PC-9 (cell line): ENCODE data around the gene BAX. TPM values are rescaled to one million over a fixed set of nuclear protein-coding genes. Genes with fewer than 3 reads are reported as not detected.

Source experiments
- BruUV-seq: library from RNA; stranded (reverse); fragments of 400-500 nt; replicated peaks from 2 replicates; lab custom pipeline; 2021; lab: Mats Ljungman, UMichigan
- CTCF ChIA-PET: fragments of 300-600 bp; sonication (Branson Sonifier 250); formaldehyde crosslinking; loops from one replicate; lab custom pipeline; 2022; ENCODE audit warnings: antibody characterized with exemption; lab: Charles Lee
- POLR2A ChIA-PET: fragments of 300-600 bp; sonication (Branson Sonifier 250); formaldehyde crosslinking; loops from one replicate; lab custom pipeline; 2022; ENCODE audit warnings: antibody characterized with exemption; ENCODE audit not compliant: unreplicated experiment; lab: Charles Lee
- DNase-seq, 2 experiments: peaks; one replicate each; pipeline versions ENCODE4 v3.0.0 to v3.0.0-alpha.2; 2015 to 2022; ENCODE audit warnings: mixed read lengths in 1 of 2
- H2AFZ ChIP-seq: fragments of 200-600 bp; sonication (generic); 2 replicates; pipeline ENCODE4 v1.8.1; 2017; ENCODE audit warnings: antibody characterized with exemption
- H3F3A ChIP-seq: fragments of 200-600 bp; sonication (generic); 2 replicates; pipeline ENCODE4 v1.8.1; 2017; ENCODE audit warnings: antibody characterized with exemption, mild to moderate bottlenecking, low read depth; ENCODE audit not compliant: insufficient read depth
- H3K27ac ChIP-seq: fragments of 200-600 bp; sonication (generic); 2 replicates; pipeline ENCODE4 v1.6.1; 2016; ENCODE audit warnings: mixed run types
- H3K27me3 ChIP-seq: fragments of 200-600 bp; sonication (generic); 2 replicates; pipeline ENCODE4 v1.6.1; 2016; ENCODE audit warnings: low read depth, mixed run types; ENCODE audit not compliant: insufficient read depth
- H3K36me3 ChIP-seq: fragments of 200-600 bp; sonication (generic); 2 replicates; pipeline ENCODE4 v1.6.1; 2016; ENCODE audit warnings: low read depth, mixed run types
- H3K4me1 ChIP-seq: fragments of 200-600 bp; sonication (generic); replicated peaks from 2 replicates; pipeline ENCODE4 v1.6.1; 2016; ENCODE audit warnings: mixed run types; ENCODE audit not compliant: insufficient read depth
- H3K4me2 ChIP-seq: fragments of 200-600 bp; sonication (generic); 2 replicates; pipeline ENCODE4 v1.6.1; 2017; ENCODE audit warnings: mixed run types
- H3K4me3 ChIP-seq: fragments of 200-600 bp; sonication (generic); 2 replicates; pipeline ENCODE4 v1.6.1; 2016; ENCODE audit warnings: mixed run types
- H3K79me2 ChIP-seq: fragments of 200-600 bp; sonication (generic); 2 replicates; pipeline ENCODE4 v1.6.1; 2017; ENCODE audit warnings: low read depth, mixed run types
- H3K9me2 ChIP-seq: fragments of 200-600 bp; sonication (generic); 2 replicates; pipeline ENCODE4 v1.8.1; 2017; ENCODE audit warnings: mild to moderate bottlenecking; ENCODE audit not compliant: insufficient read depth
- H3K9me3 ChIP-seq: fragments of 200-600 bp; sonication (generic); 2 replicates; pipeline ENCODE4 v1.8.1; 2016; ENCODE audit warnings: low read depth; ENCODE audit not compliant: insufficient read depth
- H4K20me1 ChIP-seq: fragments of 200-600 bp; sonication (generic); 2 replicates; pipeline ENCODE4 v1.8.1; 2017; ENCODE audit not compliant: insufficient read depth
- EZH2 ChIP-seq: fragments of 200-600 bp; sonication (generic); IDR thresholded peaks from 2 replicates; pipeline ENCODE4 v1.8.0; 2017; ENCODE audit warnings: antibody characterized with exemption, low read depth
- intact Hi-C: fragments of 100-400 bp; cut with micrococcal nuclease; formaldehyde crosslinking; loops from one replicate; pipeline ENCODE4 v1.10.0; 2022; ENCODE audit not compliant: unreplicated experiment
- total RNA-seq: library from RNA; stranded (reverse); gene quantifications from 2 replicates; pipeline ENCODE4 v1.2.3, GENCODE V29; 2021
- TF ChIP-seq, protein P1 (sequence below): fragments of 200-600 bp; sonication (generic); conservative IDR thresholded peaks from 2 replicates; pipeline ENCODE4 v1.6.1; 2017; ENCODE audit warnings: mixed run types, antibody characterized with exemption, mild to moderate bottlenecking, moderate library complexity

BAX gene
- total RNA-seq, 1 experiment from 2014 or later, result 140 TPM

DNA sequence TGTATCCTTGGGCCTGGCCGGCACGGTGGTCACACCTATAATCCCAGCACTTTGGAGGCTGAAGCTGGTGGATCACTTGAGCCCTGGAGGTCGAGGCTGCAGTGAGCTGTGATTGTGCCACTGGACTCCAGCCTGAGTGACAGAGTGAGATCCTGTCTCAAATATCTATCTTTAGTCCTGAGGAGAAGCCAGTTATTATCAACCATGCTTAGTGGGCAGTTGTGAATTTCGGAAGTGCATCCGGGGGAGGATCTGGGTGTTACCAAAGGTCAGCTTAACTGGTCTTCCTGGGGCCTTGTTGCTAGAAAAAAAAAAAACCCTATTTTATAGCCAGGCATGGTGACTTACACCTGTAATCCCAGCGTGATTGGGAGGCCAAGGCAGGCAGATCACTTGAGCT, 11.6 kb upstream of the BAX start:
- no peak for TF ChIP-seq EZH2
- TF ChIP-seq, protein P1, sequence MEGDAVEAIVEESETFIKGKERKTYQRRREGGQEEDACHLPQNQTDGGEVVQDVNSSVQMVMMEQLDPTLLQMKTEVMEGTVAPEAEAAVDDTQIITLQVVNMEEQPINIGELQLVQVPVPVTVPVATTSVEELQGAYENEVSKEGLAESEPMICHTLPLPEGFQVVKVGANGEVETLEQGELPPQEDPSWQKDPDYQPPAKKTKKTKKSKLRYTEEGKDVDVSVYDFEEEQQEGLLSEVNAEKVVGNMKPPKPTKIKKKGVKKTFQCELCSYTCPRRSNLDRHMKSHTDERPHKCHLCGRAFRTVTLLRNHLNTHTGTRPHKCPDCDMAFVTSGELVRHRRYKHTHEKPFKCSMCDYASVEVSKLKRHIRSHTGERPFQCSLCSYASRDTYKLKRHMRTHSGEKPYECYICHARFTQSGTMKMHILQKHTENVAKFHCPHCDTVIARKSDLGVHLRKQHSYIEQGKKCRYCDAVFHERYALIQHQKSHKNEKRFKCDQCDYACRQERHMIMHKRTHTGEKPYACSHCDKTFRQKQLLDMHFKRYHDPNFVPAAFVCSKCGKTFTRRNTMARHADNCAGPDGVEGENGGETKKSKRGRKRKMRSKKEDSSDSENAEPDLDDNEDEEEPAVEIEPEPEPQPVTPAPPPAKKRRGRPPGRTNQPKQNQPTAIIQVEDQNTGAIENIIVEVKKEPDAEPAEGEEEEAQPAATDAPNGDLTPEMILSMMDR, result no peak
- no peak overlapping the region for H3K4me2 ChIP-seq
- H3K27ac ChIP-seq, result no peak overlapping the region
- H3K79me2 ChIP-seq, result no peaks in the 10 kb centered on the region
- no peaks in the 10 kb centered on the region for H3K9me3 ChIP-seq
- intact Hi-C loops, result no loop called here
- H4K20me1 ChIP-seq, result no peaks in the 10 kb centered on the region
- no peaks in the 10 kb centered on the region for H3K9me2 ChIP-seq
- no peak overlapping the region for H3K4me3 ChIP-seq
- no peak for DNase-seq
- H2AFZ ChIP-seq, result no peak overlapping the region
- H3K27me3 ChIP-seq, result no peaks in the 10 kb centered on the region
- ChIA-PET CTCF (no interaction called here), POLR2A (interaction anchor here (0.7 kb wide), 1 partner anchor 19 kb away, joined by 9 read pairs; no protein-coding TSS in a partner anchor)
- H3K36me3 ChIP-seq, result no peaks in the 10 kb centered on the region
- H3K4me1 ChIP-seq, result no peaks in the 10 kb centered on the region
- no TSS peak for BruUV-seq
- peaks cover 11% of the 10 kb centered on the region for H3F3A ChIP-seq

DNA sequence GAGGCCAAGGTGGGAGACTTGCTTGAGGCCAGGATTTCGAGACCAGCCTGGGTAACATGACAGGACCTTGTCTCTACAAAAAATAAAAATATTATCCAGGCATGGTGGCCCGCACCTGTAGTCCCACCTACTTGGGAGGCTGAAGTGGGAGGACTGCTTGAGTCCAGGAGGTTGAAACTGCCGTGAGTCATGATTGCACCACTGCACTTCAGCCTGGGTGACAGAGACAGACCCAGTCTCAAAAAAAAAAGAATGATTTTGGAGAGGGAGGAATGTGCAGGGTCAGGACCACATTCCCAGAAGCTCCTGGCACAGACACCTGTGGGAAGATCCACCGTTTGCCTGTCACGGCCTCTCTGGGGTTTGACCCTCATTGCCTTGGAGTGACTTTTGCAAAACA, 9.3 kb upstream of the BAX start:
- ChIA-PET POLR2A (no interaction called here), CTCF (interaction anchor here (0.6 kb wide), 1 partner anchor 19 kb away, joined by 3 read pairs; no protein-coding TSS in a partner anchor)
- Histone ChIP-seq H3K27me3 (no peaks in the 10 kb centered on the region), H3K27ac (no peak overlapping the region), H3K4me2 (no peak overlapping the region), H4K20me1 (no peaks in the 10 kb centered on the region), H3K79me2 (no peaks in the 10 kb centered on the region), H3K9me2 (no peaks in the 10 kb centered on the region), H3K9me3 (no peaks in the 10 kb centered on the region), H3K36me3 (no peaks in the 10 kb centered on the region), H3K4me1 (no peaks in the 10 kb centered on the region), H3F3A (peaks cover 11% of the 10 kb centered on the region; the same call in 1 of the 2 replicates), H3K4me3 (no peak overlapping the region), H2AFZ (no peak overlapping the region)
- no TSS peak for BruUV-seq
- DNase-seq, result no peak
- TF ChIP-seq EZH2, result no peak
- TF ChIP-seq, protein P1, result no peak
- intact Hi-C loops, result no loop called here

DNA sequence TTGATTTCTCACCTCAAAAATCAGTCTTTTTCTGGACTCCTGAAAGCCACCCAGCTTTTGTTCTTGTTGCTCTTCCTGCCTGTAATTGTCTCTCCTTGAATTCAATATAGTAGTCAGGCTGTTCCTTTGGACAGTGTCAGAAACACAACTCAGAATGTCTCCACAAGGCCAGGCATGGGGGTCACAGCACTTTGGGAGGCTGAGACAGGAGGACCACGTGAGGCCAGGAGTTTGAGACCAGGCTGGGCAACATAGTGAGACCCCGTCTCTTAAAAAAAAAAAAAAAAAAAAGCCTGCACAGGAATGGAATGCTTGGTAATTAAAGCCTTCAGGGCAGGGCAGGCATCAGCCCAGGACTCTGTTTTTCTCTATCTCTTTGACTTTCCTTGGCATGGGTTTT, 8.9 kb upstream of the BAX start:
- Histone ChIP-seq H3K79me2 (no peaks in the 10 kb centered on the region), H3K9me2 (no peaks in the 10 kb centered on the region), H2AFZ (no peak overlapping the region), H3K27me3 (no peaks in the 10 kb centered on the region), H3K4me1 (no peaks in the 10 kb centered on the region), H3K4me3 (no peak overlapping the region), H4K20me1 (no peaks in the 10 kb centered on the region), H3K27ac (no peak overlapping the region), H3K4me2 (no peak overlapping the region), H3K36me3 (no peaks in the 10 kb centered on the region), H3K9me3 (no peaks in the 10 kb centered on the region), H3F3A (peaks cover 11% of the 10 kb centered on the region; the same call in 1 of the 2 replicates)
- no TSS peak for BruUV-seq
- intact Hi-C loops, result no loop called here
- no peak for DNase-seq
- ChIA-PET POLR2A (no interaction called here), CTCF (interaction anchor here (0.6 to 1.1 kb wide), 2 partner anchors 20 to 25 kb away, joined by 3 to 4 read pairs; no protein-coding TSS in a partner anchor)
- TF ChIP-seq EZH2, result no peak
- TF ChIP-seq, protein P1, result no peak
